ENCODE data around the gene MAEA. TPM values are rescaled to one million over a fixed set of nuclear protein-coding genes. Genes with fewer than 3 reads are reported as not detected.
"Not testable (repeated sequence)": the region's sequence is repeated elsewhere in the genome, so short reads cannot be mapped to it uniquely, and the experiment has no call there.

The MAEA gene
- total RNA-seq, 1 donor: 54.8 TPM

DNA sequence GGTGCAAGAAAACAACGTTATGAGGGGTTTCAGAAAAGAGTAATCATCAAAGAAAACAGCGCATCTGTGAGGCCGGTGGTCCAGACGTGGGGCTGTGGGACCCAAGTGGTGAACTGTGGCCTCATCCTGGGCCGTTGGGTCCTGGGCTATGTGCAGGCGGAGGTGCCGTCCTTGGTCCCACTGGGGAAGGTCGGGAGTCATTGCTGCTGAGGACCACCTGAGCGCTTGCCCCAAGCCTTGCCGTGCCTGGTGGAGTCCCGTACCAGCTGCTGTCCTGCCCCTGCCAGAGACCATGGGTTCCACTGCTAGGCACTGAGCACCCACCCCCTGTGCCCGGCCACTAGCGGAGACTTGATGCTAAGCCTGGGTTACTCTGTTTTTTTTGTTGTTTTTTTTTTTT lies 31.8 kb downstream of the MAEA start:
- TF ChIP-seq, protein P1, sequence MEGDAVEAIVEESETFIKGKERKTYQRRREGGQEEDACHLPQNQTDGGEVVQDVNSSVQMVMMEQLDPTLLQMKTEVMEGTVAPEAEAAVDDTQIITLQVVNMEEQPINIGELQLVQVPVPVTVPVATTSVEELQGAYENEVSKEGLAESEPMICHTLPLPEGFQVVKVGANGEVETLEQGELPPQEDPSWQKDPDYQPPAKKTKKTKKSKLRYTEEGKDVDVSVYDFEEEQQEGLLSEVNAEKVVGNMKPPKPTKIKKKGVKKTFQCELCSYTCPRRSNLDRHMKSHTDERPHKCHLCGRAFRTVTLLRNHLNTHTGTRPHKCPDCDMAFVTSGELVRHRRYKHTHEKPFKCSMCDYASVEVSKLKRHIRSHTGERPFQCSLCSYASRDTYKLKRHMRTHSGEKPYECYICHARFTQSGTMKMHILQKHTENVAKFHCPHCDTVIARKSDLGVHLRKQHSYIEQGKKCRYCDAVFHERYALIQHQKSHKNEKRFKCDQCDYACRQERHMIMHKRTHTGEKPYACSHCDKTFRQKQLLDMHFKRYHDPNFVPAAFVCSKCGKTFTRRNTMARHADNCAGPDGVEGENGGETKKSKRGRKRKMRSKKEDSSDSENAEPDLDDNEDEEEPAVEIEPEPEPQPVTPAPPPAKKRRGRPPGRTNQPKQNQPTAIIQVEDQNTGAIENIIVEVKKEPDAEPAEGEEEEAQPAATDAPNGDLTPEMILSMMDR (IDR thresholded peaks at IDR 0.05; ENCODE audit: insufficient read depth, low read length): no peak
- no peak for DNase-seq (ENCODE audit: low read depth)
- no peak overlapping the region for H3K4me3 ChIP-seq (ENCODE audit: low read depth, low read length)

DNA sequence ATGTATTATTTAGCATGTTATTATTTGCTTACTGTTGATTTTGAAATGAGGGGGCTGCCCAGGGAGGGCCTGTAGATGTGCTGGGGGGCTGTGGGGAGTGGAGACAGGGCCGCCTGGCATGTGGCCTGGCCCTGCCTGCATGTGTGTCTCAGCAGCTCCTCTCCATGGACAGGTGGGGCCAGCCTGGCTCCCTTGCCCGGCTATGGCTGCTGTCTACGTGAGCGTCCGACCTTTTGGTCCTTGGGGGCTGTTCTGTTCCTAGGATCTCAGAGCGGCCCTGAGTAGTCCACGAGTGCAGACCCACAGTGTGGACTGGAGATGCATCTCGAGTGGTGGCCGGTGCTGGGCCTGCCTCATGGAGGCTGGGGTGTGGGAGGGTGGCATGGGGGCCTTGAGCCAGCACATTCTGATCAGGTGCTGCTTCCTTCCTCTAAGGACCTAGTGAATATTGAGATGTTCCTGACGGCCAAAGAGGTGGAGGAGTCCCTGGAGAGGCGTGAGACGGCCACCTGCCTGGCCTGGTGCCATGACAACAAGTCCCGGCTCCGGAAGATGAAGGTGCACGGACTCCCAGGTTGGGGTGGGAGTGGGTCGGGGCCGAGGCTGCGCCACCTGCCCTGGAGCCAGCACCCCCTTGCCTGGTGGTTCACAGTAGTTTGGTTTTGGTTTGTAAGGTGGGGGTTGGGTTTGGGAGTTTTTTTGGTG lies 32.4 kb downstream of the MAEA start:
- H3K4me3 ChIP-seq (ENCODE audit: low read depth, low read length): no peak overlapping the region
- TF ChIP-seq, protein P1 (IDR thresholded peaks at IDR 0.05; ENCODE audit: insufficient read depth, low read length): no peak
- no peak for DNase-seq (ENCODE audit: low read depth)

DNA sequence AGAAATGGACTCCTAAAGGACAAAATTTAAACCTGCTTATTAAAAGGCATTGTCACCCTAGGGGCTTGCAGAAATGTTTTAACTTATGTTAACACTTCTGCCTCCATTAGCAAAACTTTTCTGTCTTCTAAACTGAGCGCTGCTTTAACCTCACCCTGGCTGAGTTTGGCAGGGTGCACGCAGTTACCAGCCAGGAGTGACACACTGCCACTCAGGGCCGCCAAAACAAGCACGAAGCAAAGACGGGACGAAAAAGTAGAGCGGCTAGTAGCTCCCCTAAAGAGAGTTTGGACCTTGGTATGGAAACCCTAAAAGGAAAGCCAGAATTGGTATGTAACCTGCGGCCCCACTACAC lies 33.6 kb downstream of the MAEA start:
- DNase-seq (ENCODE audit: low read depth): no peak
- TF ChIP-seq, protein P1 (IDR thresholded peaks at IDR 0.05; ENCODE audit: insufficient read depth, low read length): no peak
- H3K4me3 ChIP-seq (ENCODE audit: low read depth, low read length): no peak overlapping the region

DNA sequence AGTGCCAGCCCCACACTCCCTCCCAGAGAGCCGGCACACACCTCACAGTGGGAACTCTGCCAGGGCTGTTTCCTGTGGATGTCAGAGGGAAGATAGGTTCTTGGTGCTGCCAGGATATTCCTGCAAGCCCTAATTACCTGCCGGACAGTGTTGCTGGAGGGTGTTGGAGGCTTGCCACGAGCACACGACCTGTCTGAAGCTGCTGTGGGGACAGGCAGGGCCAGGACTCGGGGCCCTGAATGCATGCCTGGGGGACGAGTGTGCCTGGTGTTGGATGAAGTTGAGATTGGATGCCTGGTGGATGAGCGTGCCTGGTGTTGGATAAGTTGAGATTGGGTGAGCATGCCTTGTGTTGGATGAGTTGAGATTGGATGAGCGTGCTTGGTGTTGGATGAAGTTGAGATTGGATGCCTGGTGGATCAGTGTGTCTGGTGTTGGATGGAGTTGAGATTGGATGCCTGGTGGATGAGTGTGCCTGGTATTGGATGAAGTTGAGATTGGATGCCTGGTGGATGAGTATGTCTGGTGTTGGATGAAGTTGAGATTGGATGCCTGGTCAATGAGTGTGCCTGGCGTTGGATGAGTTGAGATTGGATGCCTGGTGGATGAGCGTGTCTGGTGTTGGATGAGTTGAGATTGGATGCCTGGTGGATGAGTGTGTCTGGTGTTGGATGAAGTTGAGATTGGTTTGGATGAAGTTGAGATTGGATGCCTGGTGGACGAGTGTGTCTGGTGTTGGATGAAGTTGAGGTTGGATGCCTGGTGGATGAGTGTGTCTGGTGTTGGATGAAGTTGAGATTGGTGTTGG lies 34.1 kb downstream of the MAEA start:
- TF ChIP-seq, protein P1 (IDR thresholded peaks at IDR 0.05; ENCODE audit: insufficient read depth, low read length): no peak
- H3K4me3 ChIP-seq (ENCODE audit: low read depth, low read length): no peak overlapping the region

DNA sequence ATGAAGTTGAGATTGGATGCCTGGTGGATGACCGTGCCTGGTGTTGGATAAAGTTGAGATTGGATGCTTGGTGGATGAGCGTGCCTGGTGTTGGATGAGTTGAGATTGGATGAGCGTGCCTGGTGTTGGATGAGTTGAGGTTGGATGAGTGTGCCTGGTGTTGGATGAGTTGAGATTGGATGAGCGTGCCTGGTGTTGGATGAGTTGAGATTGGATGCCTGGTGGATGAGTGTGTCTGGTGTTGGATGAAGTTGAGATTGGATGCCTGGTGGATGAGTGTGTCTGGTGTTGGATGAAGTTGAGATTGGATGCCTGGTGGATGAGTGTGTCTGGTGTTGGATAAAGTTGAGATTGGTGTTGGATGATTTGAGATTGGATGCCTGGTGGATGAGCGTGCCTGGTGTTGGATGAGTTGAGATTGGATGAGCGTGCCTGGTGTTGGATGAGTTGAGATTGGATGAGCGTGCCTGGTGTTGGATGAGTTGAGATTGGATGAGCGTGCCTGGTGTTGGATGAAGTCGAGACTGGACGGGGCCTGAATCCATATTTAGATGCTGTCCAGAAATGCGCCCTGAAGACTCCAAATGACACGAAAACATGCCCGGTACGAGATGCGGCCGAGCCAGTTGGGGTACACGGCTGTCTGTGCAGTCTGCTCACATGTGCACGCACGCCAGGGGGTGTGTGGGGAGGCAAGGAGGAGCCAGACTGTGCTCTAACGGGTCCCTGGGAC lies 34.9 kb downstream of the MAEA start:
- peak; percentile 40 for DNase-seq (ENCODE audit: low read depth)
- H3K4me3 ChIP-seq (ENCODE audit: low read depth, low read length): not testable (repeated sequence)

More for the DNA sequence above, 34.1 kb downstream of the MAEA start:
- peak; percentile 86 for DNase-seq (ENCODE audit: low read depth)

DNA sequence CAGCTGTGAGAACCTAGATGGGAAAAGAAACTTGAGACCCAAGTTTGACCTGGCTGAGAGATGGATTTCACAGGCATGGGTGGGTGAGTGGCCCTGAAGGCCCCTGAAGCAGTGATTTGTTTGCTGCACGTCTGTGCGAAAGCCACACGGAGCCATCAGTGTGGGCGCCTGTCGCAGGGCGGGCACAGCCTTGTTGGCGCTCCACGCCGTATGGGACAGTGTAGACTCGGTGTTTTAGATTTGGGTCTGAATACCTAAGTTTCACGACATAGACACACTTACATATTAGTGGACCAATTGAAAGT lies 35.4 kb downstream of the MAEA start:
- DNase-seq (ENCODE audit: low read depth): no peak
- TF ChIP-seq, protein P1 (IDR thresholded peaks at IDR 0.05; ENCODE audit: insufficient read depth, low read length): no peak
- no peak overlapping the region for H3K4me3 ChIP-seq (ENCODE audit: low read depth, low read length)

All from fibroblast of the aortic adventitia (primary cell).